HG03064 (cell line): ENCODE measurements around the gene SEPTIN1.

Source experiments
- ATAC-seq: cut with Tn5 transposase; IDR thresholded peaks from one replicate; pipeline ENCODE4 v1.9.1; 2021; ENCODE audit warnings: low read depth; ENCODE audit not compliant: unreplicated experiment

The SEPTIN1 gene, protein sequence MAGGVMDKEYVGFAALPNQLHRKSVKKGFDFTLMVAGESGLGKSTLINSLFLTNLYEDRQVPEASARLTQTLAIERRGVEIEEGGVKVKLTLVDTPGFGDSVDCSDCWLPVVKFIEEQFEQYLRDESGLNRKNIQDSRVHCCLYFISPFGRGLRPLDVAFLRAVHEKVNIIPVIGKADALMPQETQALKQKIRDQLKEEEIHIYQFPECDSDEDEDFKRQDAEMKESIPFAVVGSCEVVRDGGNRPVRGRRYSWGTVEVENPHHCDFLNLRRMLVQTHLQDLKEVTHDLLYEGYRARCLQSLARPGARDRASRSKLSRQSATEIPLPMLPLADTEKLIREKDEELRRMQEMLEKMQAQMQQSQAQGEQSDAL

GRCh38 chr16:30382111-30382881 is at the start of gene SEPTIN1:
SEPTIN1 (minus strand) TSS chr16:30382561; CDS start chr16:30382542, 19 bp downstream.
- no peak for ATAC-seq

DNA sequence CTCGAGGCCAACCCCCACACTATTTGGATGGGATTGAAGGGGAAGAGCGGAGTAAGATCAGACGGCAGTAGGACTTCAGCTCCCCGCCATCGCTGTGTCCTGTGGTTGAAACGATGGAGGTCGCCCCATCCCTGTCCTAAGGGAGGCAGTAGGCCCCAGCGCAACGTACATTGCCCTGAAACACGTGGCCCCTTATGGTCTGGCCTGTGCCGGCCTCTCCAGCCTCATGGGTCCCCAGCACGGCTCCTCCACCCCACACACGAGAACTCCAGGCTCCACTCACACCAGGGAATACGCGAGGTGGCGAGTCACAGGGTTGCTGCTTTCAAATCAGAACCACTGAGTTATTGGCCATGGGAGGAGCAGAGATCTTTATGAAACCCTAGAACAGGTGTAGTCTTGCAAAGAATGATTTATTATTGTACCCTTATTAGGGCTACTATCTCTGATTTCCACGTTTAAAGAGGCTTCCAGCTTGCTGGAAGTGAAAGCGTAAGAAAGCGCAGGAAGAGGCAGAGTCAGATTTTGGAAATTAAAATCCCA is 48.1 kb upstream of the SEPTIN1 start:
- no peak for ATAC-seq

DNA sequence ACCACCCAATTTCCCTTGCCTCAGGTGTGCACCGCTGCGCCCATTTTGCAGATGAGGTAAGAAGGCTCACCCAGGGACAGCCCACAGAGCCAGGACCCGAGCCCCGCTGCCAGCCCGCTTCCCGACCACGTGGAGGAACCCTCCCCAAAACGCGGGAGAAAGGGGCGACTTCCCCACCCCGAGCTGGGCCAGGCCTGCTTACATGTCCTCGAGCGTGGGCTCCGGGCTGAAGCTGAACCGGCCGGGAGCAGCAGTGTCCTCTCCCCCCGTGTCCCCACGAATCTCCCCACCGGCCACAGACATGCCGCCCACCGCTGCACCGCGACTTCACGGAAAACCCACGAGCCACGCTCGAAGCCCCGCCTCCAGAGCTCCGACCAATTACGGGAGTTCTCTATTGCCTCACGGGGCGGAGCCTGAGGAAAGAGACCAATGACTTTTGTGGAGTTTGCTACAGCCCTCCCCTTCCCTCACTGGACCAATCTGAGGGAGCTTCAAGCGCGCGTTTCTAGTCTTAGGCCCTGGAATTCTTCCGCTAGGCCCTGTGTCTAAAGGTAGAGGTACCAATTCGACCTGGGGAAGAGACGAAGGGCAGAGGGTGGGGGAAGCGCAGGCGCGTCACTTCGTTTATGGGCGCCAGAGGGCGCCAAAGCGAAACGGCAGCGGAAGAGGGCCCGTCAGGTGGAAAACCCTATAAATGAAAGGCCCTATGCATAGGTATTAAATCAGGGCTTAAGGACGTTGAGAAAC is 47.5 kb upstream of the SEPTIN1 start, which contains the start of gene DCTPP1:
TSS of gene DCTPP1 (minus strand) at position 353 of the 750 bp plus-strand sequence. CDS start at position 303, 50 bp downstream.
- peak; percentile 91 for ATAC-seq

GRCh38 chr16:30429418-30429677 is 47.0 kb upstream of the SEPTIN1 start:
- ATAC-seq, result no peak

DNA sequence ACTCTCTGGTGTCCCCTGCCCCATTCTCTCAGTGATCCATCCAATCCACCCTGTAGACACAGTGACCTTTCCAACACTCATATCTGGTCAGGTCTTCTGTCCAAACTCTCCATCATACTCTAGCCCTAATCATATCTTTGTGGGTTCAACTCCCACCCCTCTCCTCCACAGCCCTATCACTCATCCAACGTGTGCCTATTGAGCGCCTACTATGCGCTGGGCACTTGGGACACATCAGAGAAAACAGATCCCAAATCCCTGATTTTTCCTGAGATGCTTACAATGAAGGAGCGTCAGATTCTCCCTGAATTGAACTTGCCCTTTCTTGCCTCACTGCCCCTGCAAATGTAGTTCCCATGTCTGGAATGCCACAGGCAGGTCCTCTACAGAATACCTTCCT is 45.7 kb upstream of the SEPTIN1 start:
- ATAC-seq, result no peak

DNA sequence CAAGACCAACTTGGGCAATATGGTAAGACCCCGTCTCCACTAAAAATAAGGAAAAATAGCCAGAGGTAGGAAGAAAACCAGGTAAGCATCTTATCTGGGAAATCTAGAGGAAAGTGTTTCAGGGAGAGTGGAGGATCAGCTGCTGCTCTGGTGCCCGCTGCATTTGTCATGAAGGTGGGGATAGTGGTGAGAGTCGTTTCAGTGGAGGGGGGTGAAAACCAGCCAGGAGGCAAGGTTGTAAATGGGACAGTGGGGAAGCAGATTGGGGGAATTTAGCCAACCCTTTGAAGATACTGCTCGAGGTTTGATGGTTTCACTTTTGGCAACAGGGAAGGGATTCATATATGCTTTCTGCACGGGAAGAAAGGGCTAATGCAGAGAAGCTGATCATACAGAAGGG is 38.6 kb upstream of the SEPTIN1 start:
- ATAC-seq, result no peak

DNA sequence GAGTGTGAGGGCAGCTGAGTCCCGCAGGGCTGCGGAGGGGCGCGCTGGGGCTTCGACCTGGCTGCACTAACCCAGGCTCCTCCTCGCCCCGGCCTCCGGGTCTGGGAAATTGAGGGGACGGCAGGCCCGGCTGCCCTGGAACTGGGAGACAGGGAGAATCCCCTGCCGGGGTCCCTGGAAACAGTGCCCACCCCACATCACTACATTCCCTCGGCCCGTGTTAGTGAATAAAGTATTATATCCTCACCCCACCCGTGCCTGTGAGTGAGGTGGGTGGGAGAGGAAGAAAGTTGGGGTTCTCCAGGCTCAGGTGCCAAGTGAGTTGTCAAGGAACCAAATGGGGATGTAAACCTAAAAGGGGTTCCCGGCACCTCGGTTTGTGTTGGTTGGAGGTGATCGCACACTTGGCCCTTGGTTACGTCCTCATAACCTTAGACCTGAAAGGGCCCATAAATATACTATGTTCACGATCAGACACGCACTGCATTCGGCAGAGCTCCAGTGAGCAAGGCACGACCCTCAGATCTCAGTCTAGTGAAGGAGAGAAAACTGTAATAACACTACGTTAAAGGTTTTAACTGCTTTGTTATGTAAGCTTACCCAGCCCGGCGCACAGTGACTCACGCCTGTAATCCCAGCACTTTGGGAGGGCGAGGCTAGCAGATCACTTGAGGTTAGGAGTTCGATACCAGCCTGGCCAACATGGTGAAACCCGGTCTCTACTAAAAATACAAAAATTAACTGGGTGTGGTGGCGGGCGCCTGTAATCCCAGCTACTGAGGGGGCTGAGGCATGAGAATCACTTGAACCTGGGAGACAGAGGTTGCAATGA is 36.2 kb upstream of the SEPTIN1 start:
- ATAC-seq, result no peak

DNA sequence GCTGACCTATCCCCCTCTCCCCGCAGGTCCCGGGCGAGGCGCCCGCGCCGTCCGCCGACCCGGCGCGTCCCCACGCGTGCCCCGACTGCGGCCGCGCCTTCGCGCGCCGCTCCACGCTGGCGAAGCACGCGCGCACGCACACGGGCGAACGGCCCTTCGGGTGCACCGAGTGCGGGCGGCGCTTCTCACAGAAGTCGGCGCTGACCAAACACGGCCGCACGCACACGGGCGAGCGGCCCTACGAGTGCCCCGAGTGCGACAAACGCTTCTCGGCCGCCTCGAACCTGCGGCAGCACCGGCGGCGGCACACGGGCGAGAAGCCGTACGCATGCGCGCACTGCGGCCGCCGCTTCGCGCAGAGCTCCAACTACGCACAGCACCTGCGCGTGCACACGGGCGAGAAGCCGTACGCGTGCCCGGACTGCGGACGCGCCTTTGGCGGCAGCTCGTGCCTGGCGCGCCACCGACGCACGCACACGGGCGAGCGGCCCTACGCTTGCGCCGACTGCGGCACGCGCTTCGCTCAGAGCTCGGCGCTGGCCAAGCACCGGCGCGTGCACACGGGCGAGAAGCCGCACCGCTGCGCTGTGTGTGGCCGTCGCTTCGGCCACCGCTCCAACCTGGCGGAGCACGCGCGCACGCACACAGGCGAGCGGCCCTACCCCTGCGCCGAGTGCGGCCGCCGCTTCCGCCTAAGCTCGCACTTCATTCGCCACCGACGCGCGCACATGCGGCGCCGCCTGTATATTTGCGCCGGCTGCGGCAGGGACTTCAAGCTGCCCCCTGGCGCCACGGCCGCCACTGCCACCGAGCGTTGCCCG is 35.4 kb upstream of the SEPTIN1 start:
- peak; percentile 83 for ATAC-seq

DNA sequence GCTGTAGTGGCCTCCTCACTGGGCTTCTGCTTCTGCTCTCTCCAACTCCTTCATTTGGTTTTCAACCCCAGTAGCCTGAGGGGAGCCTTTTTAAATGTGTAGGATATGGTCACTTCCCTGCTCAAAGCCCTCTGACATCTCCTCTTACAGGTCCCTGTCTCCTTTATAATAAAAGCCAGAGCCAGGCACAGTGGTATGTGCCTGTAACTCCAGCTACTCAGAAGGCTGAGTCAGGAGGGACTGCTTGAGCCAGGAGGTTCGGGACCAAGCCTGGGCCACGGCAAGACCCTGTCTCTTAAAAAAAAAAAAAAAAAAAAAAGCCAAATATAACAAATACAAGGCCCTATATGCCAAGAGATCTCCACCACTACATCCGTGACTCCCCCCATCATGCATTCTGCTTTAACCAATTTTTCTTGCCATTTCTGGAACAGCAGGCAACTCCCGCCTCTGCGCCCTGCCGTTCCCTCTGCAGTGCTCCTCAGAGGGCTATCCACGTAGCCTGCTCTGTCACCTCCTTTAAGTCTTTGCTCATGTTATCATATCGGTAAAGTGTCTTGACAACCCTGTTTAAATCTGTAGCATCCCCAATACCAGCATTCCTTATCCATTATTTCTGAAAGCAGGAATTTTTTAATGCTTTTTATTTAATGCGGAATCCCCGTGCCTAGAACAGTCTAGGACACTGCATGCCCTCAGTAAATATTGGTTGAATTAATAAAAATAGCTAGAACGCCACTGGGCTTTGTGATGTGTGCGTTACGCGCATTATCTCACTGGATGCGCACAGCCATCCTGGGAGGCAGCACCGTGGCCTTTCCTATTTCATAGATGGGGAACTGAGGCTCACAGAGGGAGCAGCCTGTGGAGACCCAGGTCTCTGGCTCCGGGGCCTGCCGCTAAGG is 34.5 kb upstream of the SEPTIN1 start:
- no peak for ATAC-seq

DNA sequence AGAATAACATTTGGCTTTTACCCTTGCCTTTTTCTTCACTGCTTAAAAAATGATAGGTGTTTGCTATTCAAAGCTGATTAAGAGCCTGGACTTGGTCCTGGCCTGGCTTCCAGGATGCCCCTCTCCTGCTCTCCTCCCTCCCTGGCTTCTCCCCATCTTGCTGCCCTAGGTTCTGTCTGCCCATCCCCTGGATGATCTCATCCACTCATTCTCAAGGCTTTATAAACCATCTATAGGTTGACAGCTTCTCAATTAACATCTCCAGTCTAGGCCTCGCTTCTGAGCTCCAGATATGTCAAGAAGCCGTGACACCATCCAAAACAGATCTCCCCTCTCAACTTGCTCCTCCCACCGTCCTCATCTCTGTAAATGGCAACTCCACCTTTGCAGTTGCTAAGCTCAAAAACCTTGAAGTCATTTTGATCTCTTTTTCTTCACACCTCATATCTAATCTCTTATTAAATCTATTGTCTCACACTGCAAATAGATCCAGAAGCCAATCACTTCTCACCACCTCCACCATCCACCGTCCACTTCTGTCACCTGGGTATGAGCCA is 33.8 kb upstream of the SEPTIN1 start:
- no peak for ATAC-seq

DNA sequence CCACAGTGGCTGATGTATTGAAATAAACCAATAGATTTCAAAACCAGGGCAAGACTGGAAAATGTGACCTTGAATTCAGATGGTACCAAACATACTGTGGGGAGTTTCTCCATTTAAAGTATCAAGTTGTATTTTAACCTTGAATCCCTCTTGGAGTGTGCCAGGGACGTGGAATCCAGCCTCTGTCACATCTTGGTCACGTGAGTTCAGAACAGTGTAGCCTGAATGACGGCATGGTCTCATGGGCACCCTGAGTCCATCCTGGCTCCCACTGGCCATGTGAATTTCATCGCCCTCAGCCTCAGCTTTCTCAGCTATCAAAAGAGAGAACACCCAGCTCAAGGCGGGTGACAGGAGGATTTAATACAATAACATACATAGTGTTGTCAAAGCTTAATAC is 31.8 kb upstream of the SEPTIN1 start:
- ATAC-seq, result no peak

DNA sequence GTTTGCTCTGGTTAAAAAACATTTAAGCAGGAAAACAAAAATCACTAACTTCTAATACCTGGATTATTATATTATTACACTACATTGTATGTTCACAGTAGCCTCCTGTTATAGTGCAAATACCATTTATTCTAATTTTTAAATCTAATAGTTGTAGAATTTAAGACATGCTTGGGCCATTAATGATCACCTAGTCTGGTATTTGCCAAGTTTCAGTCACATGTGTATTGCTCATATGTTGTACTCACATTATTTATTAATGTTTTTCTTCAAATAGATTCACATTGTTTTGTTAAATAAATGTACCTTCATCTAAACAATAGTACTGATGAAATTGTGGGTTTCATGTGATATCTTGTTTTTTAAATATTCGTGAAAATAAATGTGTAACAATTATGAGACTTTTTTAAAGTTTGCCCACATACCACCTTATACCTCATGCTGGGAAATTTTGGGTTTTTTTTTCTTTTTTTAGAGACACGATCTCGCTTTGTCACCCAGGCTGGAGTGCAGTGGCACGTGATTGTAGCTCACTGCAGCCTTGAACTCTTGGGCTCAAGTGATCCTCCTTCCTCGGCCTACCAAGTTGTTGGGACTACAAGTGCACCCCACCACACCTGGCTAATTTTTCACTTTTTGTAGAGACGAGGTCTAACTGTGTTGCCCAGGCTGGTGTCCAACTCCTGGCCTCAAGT is 30.9 kb upstream of the SEPTIN1 start:
- ATAC-seq, result no peak

DNA sequence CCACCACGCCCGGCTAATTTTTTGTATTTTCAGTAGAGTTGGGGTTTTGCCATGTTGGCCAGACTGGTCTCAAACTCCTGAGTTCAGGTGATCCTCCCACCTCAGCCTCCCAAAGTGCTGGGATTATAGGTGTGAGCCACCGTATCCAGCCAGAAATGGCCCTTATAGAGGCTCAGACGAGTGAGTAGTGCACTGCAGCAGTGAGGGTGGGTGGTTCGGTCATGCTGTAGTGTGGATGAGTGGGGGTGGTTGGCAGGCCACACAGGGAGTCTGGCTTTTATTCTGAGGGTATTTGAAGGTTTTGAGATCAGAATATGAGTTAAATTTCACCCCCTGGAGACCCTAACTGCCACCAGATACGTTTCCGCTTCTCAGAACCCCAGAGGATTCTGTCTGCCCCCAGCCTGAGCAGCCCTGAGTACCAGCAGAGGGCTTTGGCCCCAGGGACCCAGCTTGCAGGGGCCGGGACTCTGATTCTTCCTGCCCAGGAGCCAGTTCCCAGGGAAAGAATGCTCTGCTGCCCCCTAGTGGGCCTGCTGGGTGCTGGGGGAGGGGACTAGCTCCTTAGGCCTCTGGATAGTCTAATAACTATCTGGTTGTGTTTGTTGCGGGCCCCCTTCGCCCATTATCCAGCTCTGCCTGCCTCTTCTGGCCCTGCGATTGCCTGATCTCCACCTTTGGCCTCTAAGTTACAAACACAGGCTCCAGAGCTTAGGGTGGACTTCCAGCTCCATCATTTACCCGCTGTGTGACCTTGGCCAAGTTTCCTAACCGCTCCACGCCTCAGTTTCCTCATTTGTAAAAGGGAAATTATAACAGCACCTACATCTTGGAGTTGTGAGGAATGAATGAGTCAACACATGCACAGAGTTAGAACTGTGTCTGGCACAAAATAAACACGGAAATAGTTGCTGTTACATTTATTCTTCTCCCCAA is 27.0 kb upstream of the SEPTIN1 start:
- ATAC-seq, result no peak

DNA sequence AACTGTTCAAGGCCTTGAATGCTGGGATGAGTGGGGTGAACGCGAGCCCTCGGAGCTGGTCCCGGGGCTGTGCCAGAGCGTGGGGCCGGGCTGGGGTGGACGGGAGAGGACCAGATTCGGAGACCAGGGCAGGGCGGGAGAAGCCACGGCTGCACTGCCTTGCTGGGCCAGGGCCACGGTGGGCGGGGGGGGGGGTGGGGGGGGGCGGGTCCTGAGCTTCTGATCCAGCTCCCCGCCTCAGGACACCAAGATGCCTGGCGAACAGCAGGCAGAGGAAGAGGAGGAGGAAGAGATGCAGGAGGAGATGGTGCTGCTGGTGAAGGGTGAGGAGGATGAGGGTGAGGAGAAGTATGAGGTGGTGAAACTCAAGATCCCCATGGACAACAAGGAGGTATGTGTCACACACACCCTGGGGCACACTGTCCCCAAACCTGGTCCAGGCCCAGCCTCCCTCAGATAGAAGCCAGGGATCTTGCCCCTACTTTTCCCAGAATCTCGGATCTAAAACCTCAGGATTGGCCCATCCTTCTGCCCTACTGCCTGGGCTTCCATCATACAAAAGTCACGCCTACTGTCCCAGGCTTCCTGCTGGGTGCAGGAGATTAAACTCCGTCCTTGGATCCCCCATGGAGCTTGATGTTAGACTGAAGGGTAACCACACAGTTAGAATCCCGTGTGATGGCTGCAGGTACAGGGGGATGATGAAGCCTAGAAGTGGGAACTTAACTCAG is 25.6 kb upstream of the SEPTIN1 start:
- no peak for ATAC-seq

DNA sequence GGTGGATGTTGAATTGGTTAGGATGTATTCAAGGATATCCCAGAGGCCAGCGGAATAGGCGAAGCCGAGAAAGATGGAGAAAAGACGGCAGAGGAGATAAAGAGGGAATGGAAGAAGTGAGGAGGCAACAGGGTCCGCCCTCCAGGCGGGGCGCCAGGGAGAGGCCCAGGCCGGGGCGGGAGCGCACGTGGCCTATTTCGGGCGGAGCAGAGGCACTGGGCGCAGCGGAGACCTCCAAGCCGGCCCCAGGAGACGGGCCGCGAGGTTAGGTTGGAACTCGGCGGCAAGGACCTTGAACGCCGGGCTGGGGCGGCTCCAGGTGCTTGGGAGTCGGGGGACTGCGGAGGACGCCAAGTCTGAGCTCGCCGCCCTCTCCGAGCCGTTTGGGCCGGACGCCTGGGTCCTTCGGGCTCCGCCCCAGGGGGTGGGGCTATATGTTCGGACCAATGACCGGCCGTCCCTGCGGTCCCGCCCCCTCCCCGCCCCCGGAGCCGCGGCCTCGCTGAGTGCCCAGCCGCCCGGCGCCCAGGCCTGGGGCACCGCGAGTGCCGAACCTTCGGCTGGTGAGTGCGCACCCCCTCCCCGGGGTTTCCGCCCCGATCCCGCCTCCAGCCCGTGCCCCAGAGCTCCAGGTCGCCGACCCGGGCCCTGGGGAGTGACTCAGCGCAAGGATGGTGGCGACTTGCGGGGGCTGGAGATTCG is 24.9 kb upstream of the SEPTIN1 start, which contains the start of gene ZNF771:
TSS of gene ZNF771 (plus strand) at position 505 of the 702 bp plus-strand sequence. CDS start 448 bp downstream, outside the sequence.
- peak; percentile 84 for ATAC-seq
